SK-N-MC (cell line): ENCODE results near the gene USPL1.

Source experiments
- DNase-seq: peaks from one replicate; pipeline ENCODE4 v3.0.0-alpha.2; 2011; ENCODE audit warnings: low read depth, low spot score
- H3K27ac ChIP-seq: fragments of 200-600 bp; sonication (generic); 2 replicates; pipeline ENCODE4 v1.5.1; 2016; ENCODE audit warnings: mixed run types
- H3K36me3 ChIP-seq: fragments of 200-600 bp; sonication (generic); 2 replicates; pipeline ENCODE4 v1.6.1; 2017; ENCODE audit warnings: antibody characterized with exemption, low read length, mixed read lengths; ENCODE audit not compliant: insufficient read depth
- H3K4me3 ChIP-seq: fragments of 200-600 bp; sonication (generic); 2 replicates; pipeline ENCODE4 v1.5.1; 2016
- H3K9ac ChIP-seq: fragments of 200-600 bp; sonication (generic); 2 replicates; pipeline ENCODE4 v1.8.0; 2017; ENCODE audit warnings: mixed run types, mixed read lengths; ENCODE audit not compliant: insufficient read length
- H3K9me3 ChIP-seq: fragments of 200-600 bp; sonication (generic); 2 replicates; pipeline ENCODE4 v1.6.1; 2017; ENCODE audit warnings: low read depth, mild to moderate bottlenecking, antibody characterized with exemption, low read length, moderate library complexity, mixed read lengths
- EZH2 ChIP-seq: fragments of 200-600 bp; sonication (generic); IDR thresholded peaks from one replicate; pipeline ENCODE4 v1.6.1; 2017; ENCODE audit warnings: antibody characterized with exemption
- FOXP2 ChIP-seq: optimal IDR thresholded peaks from 2 replicates; pipeline ENCODE3; 2011; ENCODE audit warnings: mild to moderate bottlenecking, moderate library complexity; ENCODE audit not compliant: insufficient read depth; ENCODE audit errors: extremely low read length, control extremely low read depth
- POLR2AphosphoS5 ChIP-seq: IDR thresholded peaks from 2 replicates; pipeline ENCODE4 v1.6.1; 2012; ENCODE audit warnings: mild to moderate bottlenecking, low read depth, low read length, borderline replicate concordance

Gene USPL1

GRCh38 chr13:30617315-30618185 is at the start of gene USPL1:
TSS of gene USPL1 (plus strand) at chr13:30617920. CDS start at chr13:30621141, 3,221 bp downstream.
- H3K4me3 ChIP-seq = peak within 1 kb of the TSS; percentile 80
- TF ChIP-seq POLR2AphosphoS5 (peak; percentile 85; the same call in 1 of the 2 replicates), EZH2 (no peak), FOXP2 (peak; percentile 95)
- peak within 1 kb of the TSS; percentile 95 for H3K9ac ChIP-seq
- peaks cover 15% of the 10 kb centered on the region for H3K36me3 ChIP-seq
- peak within 1 kb of the TSS; percentile 92 for H3K27ac ChIP-seq
- H3K9me3 ChIP-seq = no peaks in the 10 kb centered on the region
- DNase-seq = peak; percentile 93

- no peak overlapping the region for H3K27ac ChIP-seq
- H3K4me3 ChIP-seq = no peak overlapping the region
- no peak for DNase-seq
- no peaks in the 10 kb centered on the region for H3K36me3 ChIP-seq
- H3K9me3 ChIP-seq = no peaks in the 10 kb centered on the region
- H3K9ac ChIP-seq = no peak overlapping the region
- TF ChIP-seq POLR2AphosphoS5 = no peak
- no peak for TF ChIP-seq FOXP2
- no peak for TF ChIP-seq EZH2
Observed at GRCh38 chr13:30569901-30570576, 47.7 kb upstream of the USPL1 start.

DNA sequence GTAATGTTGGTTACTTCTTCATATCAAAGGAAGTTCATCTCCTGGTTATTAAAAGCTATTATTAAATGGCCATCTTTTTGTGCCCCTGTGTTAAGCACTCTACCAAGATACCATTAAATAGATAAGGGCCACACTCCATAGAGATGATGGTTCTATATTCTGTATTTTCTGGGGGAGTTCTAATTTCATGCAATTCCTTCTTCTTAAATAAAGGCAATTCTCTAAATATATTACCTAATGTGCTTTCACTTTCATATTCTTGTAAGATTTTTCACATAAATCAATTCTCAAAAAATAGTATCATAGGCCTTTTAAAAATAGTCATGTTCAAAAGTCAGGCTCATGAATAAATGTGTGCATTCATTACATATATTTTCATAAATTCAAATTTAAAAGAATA is 47.0 kb upstream of the USPL1 start:
- Histone ChIP-seq H3K27ac (no peak overlapping the region), H3K36me3 (no peaks in the 10 kb centered on the region), H3K9me3 (no peaks in the 10 kb centered on the region), H3K4me3 (no peak overlapping the region), H3K9ac (no peak overlapping the region)
- TF ChIP-seq EZH2 = no peak
- no peak for TF ChIP-seq FOXP2
- TF ChIP-seq POLR2AphosphoS5 = no peak
- no peak for DNase-seq

- Histone ChIP-seq H3K27ac (peak overlapping the region; percentile 59), H3K9me3 (no peaks in the 10 kb centered on the region), H3K4me3 (peak overlapping the region; percentile 69), H3K36me3 (no peaks in the 10 kb centered on the region), H3K9ac (peak overlapping the region; percentile 64)
- TF ChIP-seq FOXP2 (no peak), EZH2 (no peak), POLR2AphosphoS5 (no peak)
- DNase-seq = no peak
Observed at GRCh38 chr13:30572859-30573275, 44.9 kb upstream of the USPL1 start.

- TF ChIP-seq EZH2 (no peak), FOXP2 (no peak), POLR2AphosphoS5 (no peak)
- DNase-seq = no peak
- Histone ChIP-seq H3K36me3 (no peaks in the 10 kb centered on the region), H3K9me3 (no peaks in the 10 kb centered on the region), H3K27ac (no peak overlapping the region), H3K4me3 (no peak overlapping the region), H3K9ac (no peak overlapping the region)
Observed at GRCh38 chr13:30576528-30576927, 41.2 kb upstream of the USPL1 start.

DNA sequence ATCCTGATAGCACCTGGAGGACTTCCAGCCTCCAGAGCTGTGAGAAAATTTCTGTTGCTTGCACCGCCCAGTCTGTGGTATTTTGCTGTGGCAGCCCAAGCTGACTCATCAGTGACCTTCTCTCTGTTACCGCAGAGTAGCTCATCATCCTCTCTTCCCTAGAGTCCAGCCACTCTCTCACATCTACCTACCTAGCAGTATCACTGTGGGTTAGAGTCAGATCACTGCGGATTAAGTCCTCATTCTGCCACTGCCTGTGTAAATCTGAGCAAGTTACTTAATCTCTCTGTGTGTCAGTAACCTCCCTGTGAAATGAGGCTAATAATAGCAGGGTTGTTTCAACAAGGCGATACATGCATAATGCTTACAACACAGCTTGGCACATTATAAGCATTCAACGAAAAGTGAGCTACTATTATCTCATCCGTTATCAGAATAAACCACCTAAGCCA is 40.3 kb upstream of the USPL1 start:
- H3K9me3 ChIP-seq = no peaks in the 10 kb centered on the region
- DNase-seq = no peak
- no peak overlapping the region for H3K9ac ChIP-seq
- TF ChIP-seq POLR2AphosphoS5 = no peak
- TF ChIP-seq EZH2 = no peak
- no peak for TF ChIP-seq FOXP2
- H3K4me3 ChIP-seq = no peak overlapping the region
- no peak overlapping the region for H3K27ac ChIP-seq
- no peaks in the 10 kb centered on the region for H3K36me3 ChIP-seq

- Histone ChIP-seq H3K9me3 (no peaks in the 10 kb centered on the region), H3K4me3 (no peak overlapping the region), H3K27ac (no peak overlapping the region), H3K9ac (no peak overlapping the region), H3K36me3 (no peaks in the 10 kb centered on the region)
- DNase-seq = no peak
- TF ChIP-seq EZH2 (no peak), FOXP2 (no peak)
Observed at GRCh38 chr13:30580852-30581502, 36.7 kb upstream of the USPL1 start.

DNA sequence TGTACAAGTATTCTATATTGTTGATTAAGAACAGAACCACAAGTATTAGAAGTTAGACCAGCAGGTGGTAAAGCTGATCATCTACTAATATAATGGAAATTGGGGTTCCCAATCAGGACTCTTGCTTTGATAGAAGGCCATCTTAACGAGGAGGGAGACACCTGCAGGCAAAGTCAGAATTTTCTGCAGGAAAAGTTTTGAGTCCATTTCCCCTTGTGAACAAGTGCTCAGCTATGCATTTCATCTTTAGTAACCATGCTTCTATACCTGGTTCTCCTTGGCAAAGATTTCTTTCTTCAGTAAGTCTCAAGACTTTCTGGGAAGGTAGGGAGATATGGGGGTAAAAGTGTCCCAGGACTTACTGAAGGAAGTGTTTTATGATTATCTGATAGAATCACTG is 36.1 kb upstream of the USPL1 start:
- Histone ChIP-seq H3K27ac (no peak overlapping the region), H3K9me3 (no peaks in the 10 kb centered on the region), H3K9ac (no peak overlapping the region), H3K4me3 (no peak overlapping the region), H3K36me3 (no peaks in the 10 kb centered on the region)
- DNase-seq = no peak
- TF ChIP-seq POLR2AphosphoS5 (no peak), FOXP2 (no peak), EZH2 (no peak)
